Measurements from ENCODE around the gene BMPR2.
"Not testable (repeated sequence)": the region's sequence is repeated elsewhere in the genome, so short reads cannot be mapped to it uniquely, and the experiment has no call there.

The BMPR2 gene

GRCh38 chr2:202514732-202515131 lies 138.6 kb downstream of the BMPR2 start:
- in situ Hi-C loops (cut with MboI; ENCODE audit: low sequenced_read_pairs): no loop called here

DNA sequence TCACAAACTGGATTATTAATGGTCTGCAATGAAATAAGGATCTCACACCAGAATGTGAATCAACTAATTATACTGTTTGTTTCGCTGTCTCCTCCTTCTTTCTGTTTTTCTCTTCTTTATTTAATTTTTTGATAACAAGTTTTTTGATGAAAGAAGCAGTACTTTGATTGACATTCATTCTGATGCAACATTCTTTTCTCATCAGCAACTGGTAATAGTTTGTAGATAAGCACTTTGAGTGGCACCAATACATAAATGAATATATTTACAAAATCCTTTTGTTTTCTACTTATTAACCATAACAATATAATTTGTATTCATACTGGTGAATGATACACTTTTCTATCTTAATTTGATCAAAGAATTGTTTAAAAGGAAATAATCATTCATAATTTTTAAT lies 143.3 kb downstream of the BMPR2 start:
- in situ Hi-C loops (cut with MboI; ENCODE audit: low sequenced_read_pairs): no loop called here

DNA sequence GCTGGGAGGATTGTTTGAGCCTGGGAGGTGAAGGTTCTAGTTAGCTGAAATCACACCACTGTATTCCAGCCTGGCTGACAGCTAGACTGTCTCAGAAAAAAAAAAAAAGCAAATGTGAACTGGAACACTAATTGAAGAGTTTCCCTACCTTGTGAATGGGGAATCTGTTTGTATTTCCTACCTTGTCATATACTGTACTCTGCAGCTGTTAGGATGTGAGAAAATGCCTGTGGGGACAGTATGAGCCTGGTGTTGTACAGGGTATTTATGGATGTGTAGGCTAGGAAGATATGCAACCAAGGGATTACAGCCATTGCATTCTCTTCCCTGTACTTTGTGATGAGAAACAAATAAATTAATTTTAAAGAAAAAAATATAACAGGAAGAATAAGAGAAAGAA lies 145.3 kb downstream of the BMPR2 start:
- in situ Hi-C loops (cut with MboI; ENCODE audit: low sequenced_read_pairs): no loop called here

GRCh38 chr2:202529389-202529788 lies 153.3 kb downstream of the BMPR2 start:
- in situ Hi-C loops (cut with MboI; ENCODE audit: low sequenced_read_pairs): no loop called here

- in situ Hi-C loops (cut with MboI; ENCODE audit: low sequenced_read_pairs): no loop called here
Observed at GRCh38 chr2:202530038-202530437, 153.9 kb downstream of the BMPR2 start.

DNA sequence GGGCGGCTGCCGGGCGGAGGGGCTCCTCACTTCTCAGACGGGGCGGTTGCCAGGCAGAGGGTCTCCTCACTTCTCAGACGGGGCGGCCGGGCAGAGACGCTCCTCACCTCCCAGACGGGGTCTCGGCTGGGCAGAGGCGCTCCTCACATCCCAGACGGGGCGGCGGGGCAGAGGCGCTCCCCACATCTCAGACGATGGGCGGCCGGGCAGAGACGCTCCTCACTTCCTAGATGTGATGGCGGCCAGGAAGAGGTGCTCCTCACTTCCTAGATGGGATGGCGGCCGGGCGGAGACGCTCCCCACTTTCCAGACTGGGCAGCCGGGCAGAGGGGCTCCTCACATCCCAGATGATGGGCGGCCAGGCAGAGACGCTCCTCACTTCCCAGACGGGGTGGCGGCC lies 159.2 kb downstream of the BMPR2 start:
- in situ Hi-C loops (cut with MboI; ENCODE audit: low sequenced_read_pairs): not testable (repeated sequence)

- in situ Hi-C loops (cut with MboI; ENCODE audit: low sequenced_read_pairs): no loop called here
Observed at GRCh38 chr2:202541137-202541536, 165.0 kb downstream of the BMPR2 start.

DNA sequence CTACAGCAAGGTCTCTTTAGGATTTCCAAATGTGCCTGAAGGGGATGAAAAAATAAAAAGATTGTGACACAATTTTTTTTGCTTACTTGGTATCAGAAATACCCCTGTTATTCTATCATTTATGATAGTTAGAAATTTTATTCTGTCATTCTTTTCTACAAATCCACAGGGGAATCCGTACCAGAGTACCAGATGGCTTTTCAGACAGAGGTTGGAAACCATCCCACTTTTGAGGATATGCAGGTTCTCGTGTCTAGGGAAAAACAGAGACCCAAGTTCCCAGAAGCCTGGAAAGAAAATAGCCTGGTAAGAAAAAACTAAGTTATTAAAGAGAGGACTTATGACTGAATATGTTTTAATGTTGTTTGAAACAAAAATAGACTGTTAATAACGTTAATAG lies 166.0 kb downstream of the BMPR2 start:
- in situ Hi-C loops (cut with MboI; ENCODE audit: low sequenced_read_pairs): no loop called here

- in situ Hi-C loops (cut with MboI; ENCODE audit: low sequenced_read_pairs): no loop called here
Observed at GRCh38 chr2:202545523-202545922, 169.4 kb downstream of the BMPR2 start.

DNA sequence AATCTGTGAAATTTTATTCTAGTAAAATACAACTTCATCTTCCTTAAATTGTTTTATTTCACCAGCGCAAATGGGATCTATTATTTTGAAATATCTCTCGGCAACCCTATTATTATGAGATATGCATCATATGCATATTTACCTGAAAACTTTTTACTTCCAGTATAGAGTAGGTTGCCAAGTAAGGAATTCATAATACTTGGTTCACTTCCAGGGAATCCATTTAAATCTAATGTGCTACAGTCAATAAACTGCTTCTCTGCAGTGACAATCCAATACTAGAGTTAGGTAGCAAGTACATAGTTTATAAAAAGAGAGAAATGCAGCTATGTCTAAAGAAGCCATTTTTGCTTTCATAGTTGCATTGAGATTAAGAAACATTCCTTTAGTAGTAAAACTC lies 169.8 kb downstream of the BMPR2 start:
- in situ Hi-C loops (cut with MboI; ENCODE audit: low sequenced_read_pairs): no loop called here

DNA sequence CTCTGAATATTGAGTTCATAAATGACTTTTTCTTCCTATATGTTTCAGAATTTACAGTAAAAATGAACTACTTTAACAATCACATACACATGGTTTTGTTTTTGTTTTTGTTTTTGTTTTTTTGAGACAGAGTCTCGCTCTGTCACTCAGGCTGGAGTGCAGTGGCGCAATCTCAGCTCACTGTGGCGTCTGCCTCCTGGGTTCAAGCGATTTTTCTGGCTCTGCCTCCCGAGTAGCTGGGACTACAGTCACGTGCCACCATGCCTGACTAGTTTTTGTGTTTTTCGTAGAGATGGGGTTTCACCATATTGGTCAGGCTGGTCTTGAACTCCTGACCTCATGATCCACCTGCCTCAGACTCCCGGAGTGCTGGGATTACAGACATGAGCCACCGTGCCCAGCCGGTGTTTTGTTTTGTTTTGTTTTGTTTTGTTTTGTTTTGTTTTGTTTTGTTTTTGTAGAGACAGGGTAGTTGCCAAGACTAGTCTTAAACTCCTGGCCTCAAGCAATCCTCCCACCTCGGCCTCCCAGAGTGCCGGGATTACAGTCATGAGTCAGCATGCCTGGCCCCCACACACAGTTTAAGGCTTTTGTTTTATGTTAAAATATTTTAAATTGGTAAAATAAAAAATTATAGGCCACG lies 170.5 kb downstream of the BMPR2 start:
- in situ Hi-C loops (cut with MboI; ENCODE audit: low sequenced_read_pairs): not testable (repeated sequence)

DNA sequence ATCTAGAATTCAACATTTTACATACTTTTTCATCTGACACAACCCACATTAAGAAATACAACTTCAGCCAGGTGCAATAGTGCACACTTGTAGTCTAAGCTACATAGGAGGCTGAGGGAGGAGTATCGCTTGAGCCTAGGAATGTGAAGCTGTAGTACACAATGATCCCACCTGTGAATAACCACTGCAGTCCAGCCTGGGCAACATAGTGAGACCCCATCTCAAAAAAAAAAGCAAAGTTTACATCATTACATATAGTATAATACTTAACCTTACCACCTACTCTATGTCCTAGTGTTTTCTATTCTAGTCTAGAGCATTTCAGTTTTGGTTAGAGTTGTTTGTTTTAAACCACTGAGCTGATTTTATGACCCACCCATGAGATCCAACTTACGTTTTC lies 172.1 kb downstream of the BMPR2 start:
- in situ Hi-C loops (cut with MboI; ENCODE audit: low sequenced_read_pairs): no loop called here

- in situ Hi-C loops (cut with MboI; ENCODE audit: low sequenced_read_pairs): not testable (repeated sequence)
Observed at GRCh38 chr2:202551000-202551399, 174.9 kb downstream of the BMPR2 start.

- in situ Hi-C loops (cut with MboI; ENCODE audit: low sequenced_read_pairs): no loop called here
Observed at GRCh38 chr2:202555356-202555755, 179.2 kb downstream of the BMPR2 start.

- in situ Hi-C loops (cut with MboI; ENCODE audit: low sequenced_read_pairs): no loop called here
Observed at GRCh38 chr2:202560200-202560599, 184.1 kb downstream of the BMPR2 start.

- in situ Hi-C loops (cut with MboI; ENCODE audit: low sequenced_read_pairs): no loop called here
Observed at GRCh38 chr2:202564226-202564625, 188.1 kb downstream of the BMPR2 start.

DNA sequence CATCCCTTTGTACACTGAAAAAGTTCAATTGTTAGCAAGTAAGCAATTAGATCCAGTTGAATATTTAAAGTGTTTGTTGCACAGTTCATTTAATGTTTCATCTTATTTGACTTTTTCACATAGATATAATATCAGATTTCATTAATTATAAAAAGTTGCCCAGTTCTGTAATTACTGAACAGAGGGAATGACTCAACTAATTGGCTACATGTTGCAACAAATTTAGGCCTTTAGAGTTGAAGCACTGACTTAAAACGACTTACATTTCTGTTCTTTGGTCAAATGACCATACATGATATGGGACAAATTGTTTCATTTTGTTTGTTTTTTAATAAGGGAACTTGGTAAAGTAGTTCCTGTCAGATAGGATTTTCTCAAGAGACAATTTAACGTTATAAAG lies 190.2 kb downstream of the BMPR2 start:
- in situ Hi-C loops (cut with MboI; ENCODE audit: low sequenced_read_pairs): no loop called here

- in situ Hi-C loops (cut with MboI; ENCODE audit: low sequenced_read_pairs): no loop called here
Observed at GRCh38 chr2:202574541-202574940, 198.4 kb downstream of the BMPR2 start.

GRCh38 chr2:202575194-202575593 lies 199.1 kb downstream of the BMPR2 start:
- in situ Hi-C loops (cut with MboI; ENCODE audit: low sequenced_read_pairs): not testable (repeated sequence)

DNA sequence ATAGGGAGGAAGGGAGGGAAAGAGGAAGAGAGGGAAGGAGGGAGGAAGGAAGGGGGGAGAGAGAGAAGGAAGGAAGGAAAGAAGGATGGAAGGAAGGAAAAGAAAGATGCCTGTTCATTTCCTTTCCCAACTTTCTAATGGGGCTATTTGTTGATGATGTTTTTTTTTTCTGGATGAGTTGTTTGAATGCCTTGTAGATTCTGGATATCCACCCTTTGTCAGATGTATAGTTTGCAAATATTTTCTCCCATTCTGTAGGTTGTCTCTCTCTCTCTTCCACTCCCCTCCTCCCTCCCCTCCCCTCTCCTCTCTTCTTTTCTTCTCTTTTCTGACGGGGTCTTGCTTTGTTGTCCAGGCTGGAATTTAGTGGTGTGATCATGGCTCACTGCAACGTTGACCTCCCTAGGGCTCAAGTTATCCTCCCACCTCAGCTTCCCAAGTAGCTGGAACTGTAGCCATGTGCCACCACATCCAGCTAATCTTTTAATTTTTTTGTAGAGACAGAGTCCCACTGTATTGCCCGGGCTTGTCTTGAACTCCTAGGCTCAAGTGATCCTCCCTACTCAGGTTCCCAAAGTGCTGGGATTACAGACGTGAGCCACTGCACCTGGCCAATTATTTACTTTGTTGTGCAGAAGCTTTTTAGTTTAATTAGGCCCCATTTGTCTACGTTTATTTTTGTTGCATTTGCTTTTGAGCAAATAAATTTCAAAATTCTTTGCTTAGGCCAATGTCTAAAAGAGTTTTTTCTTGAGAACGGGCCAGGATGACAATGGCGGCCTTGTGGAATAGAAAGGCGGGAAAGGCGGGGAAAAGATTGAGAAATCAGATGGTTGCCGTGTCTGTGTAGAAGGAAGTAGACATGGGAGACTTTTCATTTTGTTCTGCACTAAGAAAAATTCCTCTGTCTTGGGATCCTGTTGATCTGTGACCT lies 201.4 kb downstream of the BMPR2 start:
- in situ Hi-C loops (cut with MboI; ENCODE audit: low sequenced_read_pairs): no loop called here

- in situ Hi-C loops (cut with MboI; ENCODE audit: low sequenced_read_pairs): not testable (repeated sequence)
Observed at GRCh38 chr2:202582846-202583245, 206.7 kb downstream of the BMPR2 start.

GRCh38 chr2:202583709-202584219 lies 207.6 kb downstream of the BMPR2 start:
- in situ Hi-C loops (cut with MboI; ENCODE audit: low sequenced_read_pairs): no loop called here
